Activated B cell treated with CpG ODN at 0.5 μM for 24 hours (primary cell): ENCODE results near the gene RUFY3. TPM values are rescaled to one million over a fixed set of nuclear protein-coding genes. Genes with fewer than 3 reads are reported as not detected.
"Not testable (repeated sequence)": the region's sequence is repeated elsewhere in the genome, so short reads cannot be mapped to it uniquely, and the experiment has no call there.

Experiments
- ATAC-seq: fragments of 200-7000 bp; cut with Tn5 transposase; one replicate; pipeline ENCODE4 v1.10.0; 2021; ENCODE audit warnings: low read depth, mild to moderate bottlenecking, moderate library complexity
- CTCF ChIA-PET: fragments of 350-600 bp; sonication (Branson Sonifier 250); formaldehyde crosslinking; loops from one replicate; lab custom pipeline; 2021; ENCODE audit warnings: antibody characterized with exemption; lab: Charles Lee
- POLR2A ChIA-PET: fragments of 350-600 bp; sonication (Branson Sonifier 250); formaldehyde crosslinking; loops from one replicate; lab custom pipeline; 2021; ENCODE audit warnings: antibody characterized with exemption; lab: Charles Lee
- DNase-seq: peaks from one replicate; pipeline ENCODE4 v3.0.0; 2022
- H3K27ac Mint-ChIP-seq: one replicate; pipeline ENCODE4 v1.8.0; 2020; ENCODE audit warnings: mixed read lengths
- H3K27me3 Mint-ChIP-seq: one replicate; pipeline ENCODE4 v1.8.0; 2021; ENCODE audit warnings: mixed read lengths
- H3K36me3 Mint-ChIP-seq: one replicate; pipeline ENCODE4 v1.8.0; 2021; ENCODE audit warnings: low read depth, mixed read lengths
- H3K4me1 Mint-ChIP-seq: one replicate; pipeline ENCODE4 v1.8.0; 2021; ENCODE audit warnings: mixed read lengths
- H3K4me3 Mint-ChIP-seq: one replicate; pipeline ENCODE4 v1.8.0; 2020; ENCODE audit warnings: mild to moderate bottlenecking, mixed read lengths
- H3K9me3 Mint-ChIP-seq: one replicate; pipeline ENCODE4 v1.8.0; 2020; ENCODE audit warnings: mixed read lengths
- intact Hi-C: fragments of 100-400 bp; cut with micrococcal nuclease; formaldehyde crosslinking; loops from one replicate; pipeline ENCODE4 v1.15.1; 2024
- total RNA-seq: library from RNA; stranded (reverse); gene quantifications from 2 replicates; pipeline ENCODE4 v1.2.3, GENCODE V29; 2022
- TF ChIP-seq, protein P1 (sequence below): fragments of 200-600 bp; IDR thresholded peaks from one replicate; pipeline ENCODE4 v1.8.0; 2022; ENCODE audit warnings: antibody characterized with exemption, mild to moderate bottlenecking

RUFY3 gene
- total RNA-seq, 1 donor from 2014 or later, result 69.4 TPM

DNA sequence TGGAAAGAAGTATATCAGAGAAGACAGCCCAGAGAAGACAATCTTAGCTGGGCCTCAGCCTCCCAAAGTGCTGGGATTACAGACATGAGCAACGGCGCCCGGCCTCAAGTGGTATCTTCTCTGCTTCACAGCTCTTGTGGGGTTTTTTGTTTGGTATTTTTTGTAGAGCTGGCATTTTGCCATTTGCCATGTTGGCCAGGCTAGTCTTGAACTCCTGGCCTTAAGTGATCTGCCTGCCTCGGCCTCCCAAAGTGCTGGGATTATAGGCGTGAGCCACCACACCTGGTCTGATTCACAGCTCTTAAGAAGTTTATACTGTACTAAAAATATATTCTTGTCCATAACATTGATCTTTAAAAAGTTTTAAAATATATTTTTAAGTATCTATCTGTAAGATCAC is 21.1 kb upstream of the RUFY3 start:
- Mint-ChIP-seq H3K4me1 (peaks cover 11% of the 10 kb centered on the region), H3K27ac (no peak overlapping the region), H3K4me3 (no peak overlapping the region), H3K9me3 (no peaks in the 10 kb centered on the region), H3K36me3 (peaks cover 3% of the 10 kb centered on the region), H3K27me3 (no peaks in the 10 kb centered on the region)
- TF ChIP-seq, protein P1, sequence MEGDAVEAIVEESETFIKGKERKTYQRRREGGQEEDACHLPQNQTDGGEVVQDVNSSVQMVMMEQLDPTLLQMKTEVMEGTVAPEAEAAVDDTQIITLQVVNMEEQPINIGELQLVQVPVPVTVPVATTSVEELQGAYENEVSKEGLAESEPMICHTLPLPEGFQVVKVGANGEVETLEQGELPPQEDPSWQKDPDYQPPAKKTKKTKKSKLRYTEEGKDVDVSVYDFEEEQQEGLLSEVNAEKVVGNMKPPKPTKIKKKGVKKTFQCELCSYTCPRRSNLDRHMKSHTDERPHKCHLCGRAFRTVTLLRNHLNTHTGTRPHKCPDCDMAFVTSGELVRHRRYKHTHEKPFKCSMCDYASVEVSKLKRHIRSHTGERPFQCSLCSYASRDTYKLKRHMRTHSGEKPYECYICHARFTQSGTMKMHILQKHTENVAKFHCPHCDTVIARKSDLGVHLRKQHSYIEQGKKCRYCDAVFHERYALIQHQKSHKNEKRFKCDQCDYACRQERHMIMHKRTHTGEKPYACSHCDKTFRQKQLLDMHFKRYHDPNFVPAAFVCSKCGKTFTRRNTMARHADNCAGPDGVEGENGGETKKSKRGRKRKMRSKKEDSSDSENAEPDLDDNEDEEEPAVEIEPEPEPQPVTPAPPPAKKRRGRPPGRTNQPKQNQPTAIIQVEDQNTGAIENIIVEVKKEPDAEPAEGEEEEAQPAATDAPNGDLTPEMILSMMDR, result no peak
- ChIA-PET CTCF (interaction anchor here (0.9 to 1.0 kb wide), 2 partner anchors 11 to 36 kb away, joined by 3 to 4 read pairs; no protein-coding TSS in a partner anchor), POLR2A (interaction anchor here (0.8 to 6.1 kb wide), 3 partner anchors 9 to 21 kb away, joined by 3 to 84 read pairs (median 3); partner anchors contain the start of gene UTP3)
- intact Hi-C loops, result no loop called here
- ATAC-seq (no peak), DNase-seq (no peak)

DNA sequence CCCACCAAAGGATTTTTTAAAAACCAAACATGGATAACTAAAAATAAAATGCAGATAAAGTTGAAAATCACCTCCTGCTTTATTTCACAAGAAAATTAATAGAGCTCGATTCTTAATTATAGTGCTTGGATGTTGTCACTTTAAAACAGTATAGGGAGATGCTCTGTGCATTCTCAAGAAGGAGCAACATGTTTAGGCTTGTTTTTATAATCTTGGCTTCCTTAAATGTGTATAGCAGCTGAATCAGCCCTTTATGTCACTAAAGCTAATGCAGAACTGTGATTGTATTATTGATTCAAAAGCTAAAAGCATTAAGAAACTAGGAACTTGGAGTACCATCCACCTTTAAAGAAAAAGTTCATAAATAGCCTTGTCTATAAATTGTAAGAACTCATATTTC is 20.5 kb upstream of the RUFY3 start:
- no peak for DNase-seq
- H3K27me3 Mint-ChIP-seq, result no peaks in the 10 kb centered on the region
- peaks cover 16% of the 10 kb centered on the region for H3K4me1 Mint-ChIP-seq
- no peak overlapping the region for H3K27ac Mint-ChIP-seq
- ATAC-seq, result no peak
- H3K9me3 Mint-ChIP-seq, result no peaks in the 10 kb centered on the region
- intact Hi-C loops, result no loop called here
- no peak overlapping the region for H3K4me3 Mint-ChIP-seq
- POLR2A ChIA-PET, result interaction anchor here (0.8 to 6.1 kb wide), 3 partner anchors 8 to 21 kb away, joined by 3 to 84 read pairs (median 3); partner anchors contain the start of gene UTP3
- CTCF ChIA-PET, result interaction anchor here (0.9 to 1.0 kb wide), 2 partner anchors 11 to 36 kb away, joined by 3 to 4 read pairs; no protein-coding TSS in a partner anchor
- H3K36me3 Mint-ChIP-seq, result peaks cover 3% of the 10 kb centered on the region
- TF ChIP-seq, protein P1, result no peak

DNA sequence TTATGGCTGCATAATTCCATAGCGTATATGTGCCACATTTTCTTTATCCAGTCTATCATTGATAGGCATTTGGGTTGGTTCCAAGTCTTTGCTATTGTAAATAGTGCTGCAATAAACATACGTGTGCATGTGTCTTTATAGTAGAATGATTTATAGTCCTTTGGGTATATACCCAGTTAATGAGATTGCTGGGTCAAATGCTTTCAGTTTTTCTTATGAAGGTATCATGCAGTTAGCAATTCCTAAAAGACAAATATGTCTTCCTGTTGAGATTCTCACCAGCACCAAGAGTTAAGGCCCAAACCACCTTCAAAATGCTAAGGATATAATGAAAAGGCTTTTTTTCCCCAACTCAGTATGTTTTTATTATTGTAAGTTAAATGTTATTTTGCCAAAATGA is 19.2 kb upstream of the RUFY3 start:
- H3K4me3 Mint-ChIP-seq, H3K27me3 Mint-ChIP-seq, ATAC-seq, intact Hi-C loops, H3K9me3 Mint-ChIP-seq, H3K27ac Mint-ChIP-seq, DNase-seq, H3K36me3 Mint-ChIP-seq: not testable (repeated sequence)
- ChIA-PET POLR2A (interaction anchor here (0.6 to 6.1 kb wide), 2 partner anchors 11 to 35 kb away, joined by 3 to 84 read pairs; partner anchors contain the start of gene UTP3), CTCF (interaction anchor here (1.5 to 5.6 kb wide), 2 partner anchors 12 to 292 kb away, joined by 3 to 48 read pairs; partner anchors contain the start of gene UTP3)
- H3K4me1 Mint-ChIP-seq, result peaks cover 27% of the 10 kb centered on the region

DNA sequence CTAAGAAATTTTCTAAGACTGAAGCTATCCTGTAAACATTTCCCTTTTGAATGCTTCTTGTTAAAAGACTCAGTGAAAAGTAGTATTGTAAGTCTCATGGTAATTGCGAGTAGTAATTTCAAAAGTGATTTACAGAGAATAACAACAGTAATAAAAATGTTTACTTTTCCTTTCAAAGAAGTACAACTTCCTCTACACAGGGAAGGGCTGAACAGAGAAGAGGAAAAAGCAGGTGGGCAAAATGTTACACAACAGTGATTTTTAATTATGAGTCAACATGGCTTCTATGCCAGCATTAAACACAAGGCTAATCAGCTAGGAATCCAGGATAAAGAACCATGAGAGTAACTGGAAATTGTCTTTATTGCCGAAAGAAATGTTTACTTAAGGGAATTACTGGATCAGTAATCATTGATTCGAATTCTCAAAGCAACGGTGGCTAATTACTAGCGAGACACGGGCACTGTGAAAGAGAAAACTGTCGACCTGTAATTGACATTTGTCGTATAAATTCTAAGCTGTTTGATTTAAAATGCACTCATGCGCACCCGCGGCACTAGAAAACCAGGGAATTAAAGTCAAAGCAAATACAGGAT is 18.0 kb upstream of the RUFY3 start:
- DNase-seq (no peak), ATAC-seq (no peak)
- intact Hi-C loops, result loop anchor here (1.0 to 2.0 kb wide), 6 partner anchors 15 to 291 kb away; partner anchors contain the start of genes GRSF1 and UTP3
- peak overlapping the region; percentile 93 for H3K4me3 Mint-ChIP-seq
- H3K36me3 Mint-ChIP-seq, result peaks cover 3% of the 10 kb centered on the region
- H3K27me3 Mint-ChIP-seq, result no peaks in the 10 kb centered on the region
- peaks cover 29% of the 10 kb centered on the region for H3K4me1 Mint-ChIP-seq
- CTCF ChIA-PET, result interaction anchor here (0.8 to 5.6 kb wide), 12 partner anchors 14 to 291 kb away, joined by 3 to 50 read pairs (median 3); partner anchors contain the start of genes MOB1B and UTP3
- no peaks in the 10 kb centered on the region for H3K9me3 Mint-ChIP-seq
- POLR2A ChIA-PET, result interaction anchor here (0.6 to 6.1 kb wide), 17 partner anchors 10 to 306 kb away, joined by 3 to 91 read pairs (median 10); partner anchors contain the start of genes DCK, GRSF1, JCHAIN and MOB1B
- TF ChIP-seq, protein P1, result no peak
- H3K27ac Mint-ChIP-seq, result peak overlapping the region; percentile 89

DNA sequence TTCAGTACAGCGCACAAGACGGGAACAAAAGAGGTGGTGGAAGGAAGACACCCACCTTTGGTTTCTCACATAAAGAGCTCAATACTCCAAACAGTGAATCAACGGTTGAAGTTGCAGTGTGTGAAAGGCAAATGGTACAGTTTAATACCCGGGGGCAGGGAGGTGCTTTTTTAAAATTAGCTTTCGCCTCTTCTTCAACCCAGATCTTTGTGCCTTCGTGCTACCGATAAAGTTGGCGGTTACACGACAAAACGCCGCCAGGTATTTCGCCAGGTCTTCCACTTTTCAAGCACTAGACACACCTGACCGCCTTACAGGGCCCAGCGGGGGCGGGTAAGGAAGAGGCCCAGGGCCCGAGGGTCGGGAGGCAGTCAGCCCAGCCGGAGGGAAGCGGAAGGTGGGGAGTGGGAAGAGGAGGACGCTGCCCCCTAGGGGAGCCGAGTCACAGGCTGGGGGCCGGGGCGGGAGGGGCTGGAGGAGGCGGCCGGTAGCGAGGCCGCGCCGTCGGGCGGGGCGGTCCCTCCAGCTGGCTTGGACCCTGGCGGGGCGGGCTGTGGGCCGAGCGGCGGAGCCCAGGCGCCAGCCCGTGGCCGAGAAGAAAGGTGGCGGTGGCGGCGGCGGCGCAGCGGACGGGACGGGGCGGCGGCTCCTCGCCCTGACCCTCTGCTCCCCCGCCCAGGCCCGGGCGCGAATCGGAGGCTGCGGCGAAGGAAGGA is 17.4 kb upstream of the RUFY3 start:
- CTCF ChIA-PET, result interaction anchor here (0.8 to 5.6 kb wide), 16 partner anchors 11 to 306 kb away, joined by 3 to 50 read pairs (median 3); partner anchors contain the start of genes MOB1B and UTP3
- intact Hi-C loops, result loop anchor here (1.0 to 2.0 kb wide), 6 partner anchors 16 to 290 kb away; partner anchors contain the start of genes GRSF1 and UTP3

More for the DNA sequence above, 17.4 kb upstream of the RUFY3 start:
- Mint-ChIP-seq H3K9me3 (no peaks in the 10 kb centered on the region), H3K27me3 (no peaks in the 10 kb centered on the region), H3K4me3 (peak overlapping the region; percentile 93), H3K36me3 (peaks cover 3% of the 10 kb centered on the region), H3K27ac (peak overlapping the region; percentile 89), H3K4me1 (peaks cover 32% of the 10 kb centered on the region)
- DNase-seq (peak; percentile 69), ATAC-seq (peak; percentile 67)
- TF ChIP-seq, protein P1, result no peak
- POLR2A ChIA-PET, result interaction anchor here (0.9 to 6.1 kb wide), 21 partner anchors 10 to 306 kb away, joined by 3 to 91 read pairs (median 9); partner anchors contain the start of genes DCK, GRSF1, JCHAIN and MOB1B
